Dendritic cell treated with granulocyte-macrophage colony-stimulating factor and Interleukin-4, amounts not matched to agents 40 ng/mL and 50 ng/mL, for 4 days (primary cell): Measurements from ENCODE around the gene PSMB4.
"Not testable (repeated sequence)": the region's sequence is repeated elsewhere in the genome, so short reads cannot be mapped to it uniquely, and the experiment has no call there.

Experiments used
- H3K27ac Mint-ChIP-seq: one replicate; pipeline ENCODE4 v1.8.0; 2022; ENCODE audit warnings: mild to moderate bottlenecking, mixed read lengths
- H3K27me3 Mint-ChIP-seq: one replicate; pipeline ENCODE4 v1.8.0; 2022; ENCODE audit warnings: mild to moderate bottlenecking, mixed read lengths
- H3K36me3 Mint-ChIP-seq: one replicate; pipeline ENCODE4 v1.8.0; 2022; ENCODE audit warnings: low read depth, mixed read lengths
- H3K4me1 Mint-ChIP-seq: one replicate; pipeline ENCODE4 v1.8.0; 2022; ENCODE audit warnings: low read depth, mixed read lengths
- H3K4me3 Mint-ChIP-seq: one replicate; pipeline ENCODE4 v1.8.0; 2022; ENCODE audit warnings: mild to moderate bottlenecking, moderate library complexity, mixed read lengths
- H3K9me3 Mint-ChIP-seq: one replicate; pipeline ENCODE4 v1.8.0; 2022; ENCODE audit warnings: mixed read lengths
- intact Hi-C: fragments of 100-400 bp; cut with micrococcal nuclease; formaldehyde crosslinking; loops from one replicate; pipeline ENCODE4 v1.15.0; 2022

PSMB4 gene

DNA sequence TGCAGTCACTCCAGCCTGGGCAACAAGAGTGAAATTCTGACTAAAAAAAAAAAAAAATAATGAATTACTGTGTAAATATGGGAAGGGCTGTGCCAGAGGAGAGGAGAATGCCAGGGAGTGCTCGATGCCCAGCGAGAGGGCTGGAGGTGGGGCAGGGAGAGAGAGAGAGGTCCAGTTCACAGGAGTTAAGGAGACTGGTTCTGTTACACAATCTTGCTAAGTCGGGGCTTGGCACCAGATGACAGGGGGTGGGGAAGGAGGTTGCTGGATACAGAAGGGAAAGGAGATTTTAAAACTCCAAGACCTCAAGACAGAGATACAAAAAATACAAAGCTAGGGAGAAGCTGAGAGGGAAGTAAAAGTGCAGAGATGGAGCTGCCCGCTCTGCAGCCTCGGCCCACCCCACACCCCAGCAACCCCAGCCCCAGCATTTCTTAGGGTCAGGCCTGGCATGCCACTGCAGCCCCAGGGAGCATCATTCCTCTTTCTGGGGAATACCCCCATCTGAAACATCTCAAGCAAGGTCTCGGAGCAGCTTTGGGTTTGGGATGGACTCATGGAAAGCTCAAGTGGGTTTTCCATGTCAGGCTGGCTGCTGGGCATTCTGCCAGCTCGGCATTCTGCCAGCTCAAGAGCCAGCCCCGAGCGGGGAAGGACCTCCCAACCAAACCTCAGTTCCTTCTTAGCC lies 27.9 kb upstream of the PSMB4 start:
- H3K27ac Mint-ChIP-seq: peak overlapping the region; percentile 75

GRCh38 chr1:151372058-151372934 lies 27.1 kb upstream of the PSMB4 start, which contains the start of gene SELENBP1:
TSS of gene SELENBP1 (minus strand) at chr1:151372705. CDS start at chr1:151372641, 64 bp downstream.
- Mint-ChIP-seq H3K27me3 (no peaks in the 10 kb centered on the region), H3K4me1 (peaks cover 58% of the 10 kb centered on the region), H3K9me3 (no peaks in the 10 kb centered on the region), H3K27ac (peak within 1 kb of the TSS; percentile 75), H3K36me3 (no peaks in the 10 kb centered on the region), H3K4me3 (peak within 1 kb of the TSS; percentile 39)
- intact Hi-C loops: no loop called here

More for the DNA sequence above, 27.9 kb upstream of the PSMB4 start:
- Mint-ChIP-seq H3K4me3 (peak overlapping the region; percentile 39), H3K36me3 (no peaks in the 10 kb centered on the region), H3K27me3 (no peaks in the 10 kb centered on the region), H3K9me3 (no peaks in the 10 kb centered on the region), H3K4me1 (peaks cover 58% of the 10 kb centered on the region)
- intact Hi-C loops: no loop called here

DNA sequence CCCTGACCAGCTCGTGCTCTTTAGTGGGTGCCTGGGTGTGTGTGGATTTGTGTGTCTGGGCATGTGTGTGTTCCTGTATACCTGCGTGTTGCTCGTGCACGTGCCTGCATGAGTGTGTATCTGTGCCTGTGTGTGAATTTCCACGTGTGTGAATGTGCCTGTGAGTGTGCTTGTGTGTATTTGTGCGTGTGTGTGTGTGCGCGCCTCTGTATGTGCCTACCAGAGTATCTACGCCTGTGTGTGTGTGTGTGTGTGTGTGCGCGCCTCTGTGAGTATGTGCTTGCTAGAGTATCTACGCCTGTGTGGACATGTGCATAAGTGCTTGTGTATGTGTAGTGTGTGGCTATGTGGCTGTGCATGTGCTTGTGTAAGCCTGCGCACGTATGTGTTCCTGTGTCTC lies 26.2 kb upstream of the PSMB4 start:
- no peaks in the 10 kb centered on the region for H3K36me3 Mint-ChIP-seq
- intact Hi-C loops: no loop called here
- no peaks in the 10 kb centered on the region for H3K9me3 Mint-ChIP-seq
- H3K4me3 Mint-ChIP-seq: no peak overlapping the region
- H3K27me3 Mint-ChIP-seq: no peaks in the 10 kb centered on the region
- H3K4me1 Mint-ChIP-seq: peaks cover 58% of the 10 kb centered on the region
- peak overlapping the region; percentile 75 for H3K27ac Mint-ChIP-seq

- no peak overlapping the region for H3K4me3 Mint-ChIP-seq
- intact Hi-C loops: no loop called here
- H3K4me1 Mint-ChIP-seq: peaks cover 19% of the 10 kb centered on the region
- no peak overlapping the region for H3K27ac Mint-ChIP-seq
- no peaks in the 10 kb centered on the region for H3K9me3 Mint-ChIP-seq
- H3K36me3 Mint-ChIP-seq: no peaks in the 10 kb centered on the region
- H3K27me3 Mint-ChIP-seq: no peaks in the 10 kb centered on the region
Measured at GRCh38 chr1:151377150-151377884, 22.1 kb upstream of the PSMB4 start.

DNA sequence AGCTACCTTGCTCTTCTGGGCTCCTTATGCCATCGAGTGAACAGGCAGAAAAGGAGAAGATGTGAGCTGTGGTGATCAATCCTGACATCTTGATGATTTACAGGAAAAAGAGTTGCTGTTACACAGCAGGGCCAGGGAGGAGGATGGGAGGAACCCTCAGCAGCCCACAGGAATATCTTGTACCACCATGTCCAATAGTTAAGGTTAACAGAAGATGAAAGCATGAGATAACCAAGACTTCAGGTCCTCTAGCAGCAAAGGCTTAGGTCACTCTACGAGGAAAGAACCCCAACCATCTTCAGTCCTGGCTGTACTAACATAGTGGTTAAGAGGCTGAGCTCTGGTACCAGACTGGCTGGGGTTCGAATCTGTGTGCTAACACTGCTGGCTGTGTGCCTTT lies 14.8 kb upstream of the PSMB4 start:
- H3K36me3 Mint-ChIP-seq: no peaks in the 10 kb centered on the region
- no peak overlapping the region for H3K27ac Mint-ChIP-seq
- H3K4me1 Mint-ChIP-seq: no peaks in the 10 kb centered on the region
- no peaks in the 10 kb centered on the region for H3K9me3 Mint-ChIP-seq
- no peaks in the 10 kb centered on the region for H3K27me3 Mint-ChIP-seq
- no peak overlapping the region for H3K4me3 Mint-ChIP-seq
- intact Hi-C loops: no loop called here

DNA sequence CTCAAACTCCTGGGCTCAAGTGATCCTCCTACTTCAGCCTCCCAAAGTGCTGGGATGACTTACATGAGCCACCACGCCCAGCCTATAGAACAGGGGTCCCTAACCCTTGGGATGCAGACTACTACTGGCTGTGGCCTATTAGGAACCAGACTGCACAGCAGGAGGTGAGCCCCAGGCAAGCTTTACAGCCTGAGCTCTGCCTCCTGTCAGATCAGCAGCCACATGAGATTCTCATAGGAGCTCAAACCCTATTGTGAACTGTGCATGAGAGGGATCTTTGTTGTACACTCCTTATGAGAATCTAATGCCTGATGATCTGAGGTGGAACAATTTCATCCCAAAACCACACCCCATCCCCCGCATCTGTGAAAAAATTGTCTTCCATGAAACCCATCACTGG lies 13.4 kb upstream of the PSMB4 start:
- H3K4me1 Mint-ChIP-seq: no peaks in the 10 kb centered on the region
- H3K36me3 Mint-ChIP-seq: no peaks in the 10 kb centered on the region
- H3K27ac Mint-ChIP-seq: no peak overlapping the region
- H3K27me3 Mint-ChIP-seq: no peaks in the 10 kb centered on the region
- intact Hi-C loops: no loop called here
- no peak overlapping the region for H3K4me3 Mint-ChIP-seq
- no peaks in the 10 kb centered on the region for H3K9me3 Mint-ChIP-seq

- H3K4me3 Mint-ChIP-seq, H3K4me1 Mint-ChIP-seq, H3K36me3 Mint-ChIP-seq, intact Hi-C loops, H3K27ac Mint-ChIP-seq, H3K9me3 Mint-ChIP-seq: not testable (repeated sequence)
- peaks cover 12% of the 10 kb centered on the region for H3K27me3 Mint-ChIP-seq
Measured at GRCh38 chr1:151390221-151391078, 8.9 kb upstream of the PSMB4 start.

DNA sequence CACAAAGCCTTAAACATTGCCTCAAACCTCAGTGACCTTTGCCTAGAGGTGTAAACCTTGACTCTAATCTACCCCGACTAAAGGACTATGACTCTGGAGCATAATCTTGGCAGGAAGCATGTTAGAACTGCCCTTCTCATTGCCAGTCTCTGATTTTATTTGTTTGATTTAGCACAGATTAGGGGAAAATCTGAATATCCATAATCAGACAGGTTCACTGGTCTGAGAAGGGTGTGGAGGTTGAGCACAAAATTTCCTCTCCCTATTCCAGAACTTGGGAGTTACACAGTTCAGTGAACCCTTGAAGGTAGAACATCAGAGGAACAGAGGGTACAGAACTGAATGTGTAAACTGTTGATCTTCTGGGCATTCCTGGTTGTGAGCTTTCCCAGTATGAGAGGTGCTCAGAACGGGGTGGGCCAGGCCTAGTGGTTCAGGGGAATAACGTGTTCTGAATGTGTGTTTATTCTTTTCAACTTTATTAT lies 8.3 kb upstream of the PSMB4 start:
- Mint-ChIP-seq H3K9me3 (no peaks in the 10 kb centered on the region), H3K4me1 (no peaks in the 10 kb centered on the region), H3K27ac (no peak overlapping the region), H3K27me3 (peaks cover 14% of the 10 kb centered on the region), H3K36me3 (no peaks in the 10 kb centered on the region), H3K4me3 (no peak overlapping the region)
- intact Hi-C loops: no loop called here

GRCh38 chr1:151393583-151393982 lies 5.8 kb upstream of the PSMB4 start:
- H3K4me1 Mint-ChIP-seq: no peaks in the 10 kb centered on the region
- H3K36me3 Mint-ChIP-seq: no peaks in the 10 kb centered on the region
- no peaks in the 10 kb centered on the region for H3K9me3 Mint-ChIP-seq
- H3K27ac Mint-ChIP-seq: no peak overlapping the region
- peaks cover 16% of the 10 kb centered on the region for H3K27me3 Mint-ChIP-seq
- no peak overlapping the region for H3K4me3 Mint-ChIP-seq
- intact Hi-C loops: no loop called here

DNA sequence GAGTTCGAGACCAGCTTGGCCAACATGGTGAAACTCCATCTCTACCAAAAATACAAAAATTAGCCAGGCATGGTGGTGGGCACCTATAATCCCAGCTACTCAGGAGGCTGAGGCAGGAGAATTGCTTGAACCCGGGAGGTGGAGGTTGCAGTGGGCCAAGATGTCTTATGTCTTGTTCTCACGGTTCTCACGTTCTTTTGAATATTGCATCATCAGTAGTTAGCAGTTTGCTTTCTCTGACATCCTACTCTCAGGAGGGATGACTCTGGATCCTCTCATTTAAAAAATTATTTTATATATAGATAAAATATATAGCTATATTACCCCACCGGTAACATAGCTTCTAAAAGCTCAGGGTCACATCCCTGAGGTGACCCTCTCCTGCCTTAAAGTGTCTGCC lies 3.1 kb upstream of the PSMB4 start:
- H3K27ac Mint-ChIP-seq, H3K9me3 Mint-ChIP-seq, intact Hi-C loops, H3K4me3 Mint-ChIP-seq: not testable (repeated sequence)
- Mint-ChIP-seq H3K27me3 (peaks cover 16% of the 10 kb centered on the region), H3K36me3 (peaks cover 20% of the 10 kb centered on the region), H3K4me1 (peaks cover 18% of the 10 kb centered on the region)

DNA sequence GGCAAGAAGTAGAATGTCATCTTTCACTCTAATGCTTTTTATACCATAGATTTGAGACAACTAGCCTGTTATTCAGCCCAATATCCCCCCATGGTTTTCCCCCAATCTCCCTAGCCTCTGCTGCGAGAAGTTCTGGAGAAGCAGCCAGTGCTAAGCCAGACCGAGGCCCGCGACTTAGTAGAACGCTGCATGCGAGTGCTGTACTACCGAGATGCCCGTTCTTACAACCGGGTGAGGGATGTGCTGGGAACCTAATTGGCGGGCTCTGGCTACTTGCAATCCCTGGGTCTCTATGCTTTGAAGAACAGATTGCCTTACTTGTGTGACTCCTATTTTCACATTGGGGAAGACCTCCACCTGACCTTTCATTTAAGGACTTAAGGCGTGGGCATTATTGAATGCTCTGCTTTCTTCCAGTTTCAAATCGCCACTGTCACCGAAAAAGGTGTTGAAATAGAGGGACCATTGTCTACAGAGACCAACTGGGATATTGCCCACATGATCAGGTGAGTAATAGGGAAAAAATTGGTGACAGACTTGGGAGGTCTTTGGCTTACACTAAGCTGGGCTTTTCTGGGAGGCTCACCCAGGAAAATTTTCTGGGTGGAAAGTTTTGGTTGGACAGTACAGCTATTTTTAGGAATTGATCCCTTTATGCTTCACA lies 1.9 kb downstream of the PSMB4 start:
- Mint-ChIP-seq H3K4me3 (no peak overlapping the region), H3K9me3 (no peaks in the 10 kb centered on the region), H3K36me3 (peaks cover 67% of the 10 kb centered on the region), H3K27me3 (peaks cover 2% of the 10 kb centered on the region), H3K4me1 (peaks cover 18% of the 10 kb centered on the region), H3K27ac (no peak overlapping the region)
- intact Hi-C loops: no loop called here

DNA sequence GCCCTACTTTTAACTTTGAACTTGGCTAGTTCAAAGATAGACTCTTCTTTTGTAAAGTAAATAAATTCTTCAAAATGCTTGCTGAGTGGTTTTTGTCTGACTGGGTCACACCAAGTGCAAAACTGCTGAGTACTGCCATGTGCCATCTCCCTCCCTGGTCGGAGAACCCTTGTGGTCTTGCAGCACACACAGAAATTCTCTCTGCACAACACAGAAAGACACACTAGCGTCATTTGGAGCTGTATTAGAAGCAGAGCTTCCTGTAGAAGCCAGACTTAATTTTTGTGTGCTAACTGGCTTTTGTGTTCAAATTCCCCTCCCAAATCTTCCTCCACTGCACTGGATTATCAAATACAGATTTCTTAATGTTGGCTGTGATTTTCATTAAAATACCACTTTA lies 2.5 kb downstream of the PSMB4 start:
- peaks cover 18% of the 10 kb centered on the region for H3K4me1 Mint-ChIP-seq
- H3K27ac Mint-ChIP-seq: no peak overlapping the region
- H3K36me3 Mint-ChIP-seq: peaks cover 73% of the 10 kb centered on the region
- peaks cover 1% of the 10 kb centered on the region for H3K27me3 Mint-ChIP-seq
- H3K9me3 Mint-ChIP-seq: no peaks in the 10 kb centered on the region
- H3K4me3 Mint-ChIP-seq: no peak overlapping the region
- intact Hi-C loops: no loop called here

DNA sequence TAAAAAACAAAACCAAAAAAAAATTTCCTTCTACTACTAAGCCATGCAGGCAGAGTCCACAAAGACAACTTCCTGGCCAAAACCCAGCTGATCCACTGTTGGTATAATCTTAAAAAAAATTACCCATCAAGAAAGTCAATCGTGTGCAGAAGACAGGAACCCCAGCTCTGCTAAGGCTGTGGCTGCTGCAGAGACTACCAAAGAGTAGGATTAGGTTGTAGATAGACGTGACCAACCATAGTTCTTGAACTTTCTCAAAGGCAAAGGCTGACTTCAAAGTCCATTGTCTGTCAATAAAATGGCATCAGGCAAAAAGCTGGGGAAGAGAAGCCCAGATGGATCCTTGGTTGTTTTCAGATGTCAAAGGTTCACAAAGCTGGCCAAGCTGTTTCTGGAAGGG lies 3.4 kb downstream of the PSMB4 start:
- Mint-ChIP-seq H3K36me3 (peaks cover 82% of the 10 kb centered on the region), H3K27me3 (no peaks in the 10 kb centered on the region)

More for the DNA sequence above, 3.4 kb downstream of the PSMB4 start:
- H3K9me3 Mint-ChIP-seq: no peaks in the 10 kb centered on the region
- H3K4me1 Mint-ChIP-seq: peaks cover 18% of the 10 kb centered on the region
- intact Hi-C loops: no loop called here
- H3K27ac Mint-ChIP-seq: no peak overlapping the region
- H3K4me3 Mint-ChIP-seq: no peak overlapping the region
